Endothelial cell of umbilical vein (primary cell): ENCODE measurements around the gene CUZD1. TPM values are rescaled to one million over a fixed set of nuclear protein-coding genes. Genes with fewer than 3 reads are reported as not detected.
A peak's percentile ranks its signal among the peaks of the same experiment; 100 is the strongest.

ENCODE experiments used
- BruUV-seq: library from RNA; stranded (reverse); fragments of 400-500 nt; replicated peaks from 2 replicates; lab custom pipeline; 2021; lab: Mats Ljungman, UMichigan
- CTCF ChIA-PET: fragments of 300-600, 350-600 bp; sonication (Branson Sonifier 250); formaldehyde crosslinking; loops from one replicate; lab custom pipeline; 2021; ENCODE audit warnings: antibody characterized with exemption, inconsistent platforms; lab: Charles Lee
- POLR2A ChIA-PET: fragments of 300-600, 350-600 bp; sonication (Branson Sonifier 250); formaldehyde crosslinking; loops from one replicate; lab custom pipeline; 2021; ENCODE audit warnings: antibody characterized with exemption, inconsistent platforms; lab: Charles Lee
- DNase-seq: peaks from one replicate; pipeline ENCODE4 v3.0.0-alpha.2; 2011; ENCODE audit warnings: low read depth, low spot score
- FAIRE-seq: peaks from 2 replicates; lab custom pipeline; 2011; peaks lifted over from hg19 to GRCh38; lab: Jason Lieb, UNC
- H2AFZ ChIP-seq: 2 replicates; pipeline ENCODE4 v1.6.0; 2012; ENCODE audit warnings: low read depth, low read length, control low read depth, inconsistent platforms
- H3K27ac ChIP-seq: 2 replicates; pipeline ENCODE4 v1.5.1; 2011; ENCODE audit warnings: low read depth, mild to moderate bottlenecking, control low read depth, low read length, moderate library complexity; ENCODE audit not compliant: insufficient read depth
- H3K27me3 ChIP-seq, 2 experiments: 2 replicates each; pipeline versions ENCODE4 v1.6.0 to v1.6.1; 2011; ENCODE audit warnings: low read length in 2 of 2, mixed read lengths in 1 of 2; ENCODE audit not compliant: control insufficient read depth in 2 of 2, insufficient read depth in 2 of 2
- H3K36me3 ChIP-seq, 2 experiments: 2 replicates in 1 of 2; 3 replicates in 1 of 2; pipeline ENCODE4 v1.5.1; 2011; ENCODE audit warnings: low read length in 2 of 2, mild to moderate bottlenecking in 1 of 2, moderate library complexity in 1 of 2; ENCODE audit not compliant: control insufficient read depth in 2 of 2, insufficient read depth in 2 of 2; ENCODE audit errors: extremely low read depth in 1 of 2
- H3K4me1 ChIP-seq: 3 replicates; pipeline ENCODE4 v1.5.1; 2011; ENCODE audit warnings: mild to moderate bottlenecking, low read length; ENCODE audit not compliant: control insufficient read depth, insufficient read depth; ENCODE audit errors: extremely low read depth
- H3K4me2 ChIP-seq: 2 replicates; pipeline ENCODE4 v1.6.1; 2011; ENCODE audit warnings: low read length, control low read depth, mixed read lengths; ENCODE audit not compliant: insufficient read depth
- H3K4me3 ChIP-seq, 3 experiments: fragments of 200-600 bp in 1 of 3; sonication (generic), shearing (Covaris generic) in 1 of 3; replicated peaks in 1 of 3; 2 replicates each; pipeline ENCODE4 v1.5.1; 2011 to 2016; ENCODE audit warnings: control low read depth in 3 of 3, low read length in 3 of 3, mild to moderate bottlenecking in 2 of 3, inconsistent platforms in 1 of 3, low read depth in 1 of 3, moderate library complexity in 1 of 3; ENCODE audit not compliant: insufficient read depth in 1 of 3
- H3K79me2 ChIP-seq: 2 replicates; pipeline ENCODE4 v1.6.0; 2012; ENCODE audit warnings: low read length, inconsistent platforms; ENCODE audit not compliant: control insufficient read depth, insufficient read depth
- H3K9ac ChIP-seq: replicated peaks from 2 replicates; pipeline ENCODE3; 2011; ENCODE audit warnings: low read length, control low read depth; ENCODE audit not compliant: insufficient read depth; ENCODE audit errors: extremely low read depth
- H3K9me1 ChIP-seq: replicated peaks from 3 replicates; pipeline ENCODE4 v1.6.0; 2011; ENCODE audit warnings: mild to moderate bottlenecking, low read length; ENCODE audit not compliant: control insufficient read depth, insufficient read depth; ENCODE audit errors: extremely low read depth
- H3K9me3 ChIP-seq: replicated peaks from 2 replicates; pipeline ENCODE4 v1.5.1; 2012; ENCODE audit warnings: low read length, inconsistent platforms; ENCODE audit not compliant: control insufficient read depth, insufficient read depth
- H4K20me1 ChIP-seq: replicated peaks from 2 replicates; pipeline ENCODE3; 2011; ENCODE audit warnings: mild to moderate bottlenecking, low read length; ENCODE audit not compliant: control insufficient read depth, insufficient read depth; ENCODE audit errors: extremely low read depth
- EZH2 ChIP-seq: IDR thresholded peaks from 2 replicates; pipeline ENCODE4 v1.6.1; 2012; ENCODE audit warnings: borderline replicate concordance, low read depth, mild to moderate bottlenecking, moderate library complexity, low read length, inconsistent platforms; ENCODE audit not compliant: severe bottlenecking
- FOS ChIP-seq: IDR thresholded peaks from 2 replicates; pipeline ENCODE4 v1.6.1; 2011; ENCODE audit warnings: mild to moderate bottlenecking, low read length, moderate library complexity, borderline replicate concordance; ENCODE audit not compliant: insufficient read depth
- GATA2 ChIP-seq: IDR thresholded peaks from 2 replicates; pipeline ENCODE4 v1.7.0; 2011; ENCODE audit warnings: low read depth, mild to moderate bottlenecking, moderate library complexity, mixed read lengths, low read length; ENCODE audit not compliant: insufficient read length, insufficient read depth
- JUN ChIP-seq: IDR thresholded peaks from 2 replicates; pipeline ENCODE4 v1.6.1; 2011; ENCODE audit warnings: borderline replicate concordance, low read depth; ENCODE audit not compliant: insufficient read length, insufficient read depth
- MYC ChIP-seq: IDR thresholded peaks from one replicate; pipeline ENCODE4 v1.6.1; 2011; ENCODE audit warnings: mild to moderate bottlenecking, low read depth, low read length
- POLR2A ChIP-seq: IDR thresholded peaks from 2 replicates; pipeline ENCODE4 v1.6.1; 2012; ENCODE audit warnings: low read depth, mild to moderate bottlenecking, control low read depth, low read length
- POLR2AphosphoS5 ChIP-seq: IDR thresholded peaks from 2 replicates; pipeline ENCODE4 v1.6.1; 2012; ENCODE audit warnings: low read depth, mild to moderate bottlenecking, control low read depth, low read length, moderate library complexity; ENCODE audit not compliant: insufficient read depth
- dilution Hi-C: fragments of 300-500 bp; cut with MboI; formaldehyde crosslinking; loops from one replicate; pipeline ENCODE4 v1.15.0; 2019; ENCODE audit warnings: low sequenced_read_pairs; ENCODE audit not compliant: extremely low pct_ligation_motif_present
- intact Hi-C: fragments of 100-400 bp; cut with micrococcal nuclease; formaldehyde crosslinking; loops from one replicate; pipeline ENCODE4 v1.10.0; 2022
- polyA plus RNA-seq, 4 experiments: library from polyadenylated mRNA; depleted of rRNA in 3 of 4; stranded (reverse) in 3 of 4; unstranded in 1 of 4; fragments of >200 nt; gene quantifications; 2 replicates each; pipeline versions ENCODE4 v1.2.1 to v1.2.3, GENCODE V29; 2011 to 2012; ENCODE audit warnings: missing spikeins in 1 of 4
- total RNA-seq: library from RNA; stranded (reverse); gene quantifications from 2 replicates; pipeline ENCODE4 v1.2.3, GENCODE V29; 2021
- TF ChIP-seq, protein P1 (sequence below), 2 donors: IDR thresholded peaks; 1 replicate in 1 of 2; 2 replicates in 1 of 2; pipeline ENCODE4 v1.5.1; 2011; ENCODE audit warnings: low read length in 2 of 2, mild to moderate bottlenecking in 2 of 2, moderate library complexity in 2 of 2, control low read depth in 1 of 2, inconsistent platforms in 1 of 2, low read depth in 1 of 2; ENCODE audit not compliant: insufficient read depth in 1 of 2; ENCODE audit errors: extremely low read depth in 1 of 2
- TF ChIP-seq, protein P2 (sequence below): IDR thresholded peaks from 2 replicates; pipeline ENCODE4 v1.6.1; 2011; ENCODE audit not compliant: insufficient read depth, insufficient read length

CUZD1 gene
- total and polyA plus RNA-seq, 2 donors (not counting 3 experiments of a cell fraction or from before 2014, with no cell fraction given), result 1.1 to 1.4 TPM

DNA sequence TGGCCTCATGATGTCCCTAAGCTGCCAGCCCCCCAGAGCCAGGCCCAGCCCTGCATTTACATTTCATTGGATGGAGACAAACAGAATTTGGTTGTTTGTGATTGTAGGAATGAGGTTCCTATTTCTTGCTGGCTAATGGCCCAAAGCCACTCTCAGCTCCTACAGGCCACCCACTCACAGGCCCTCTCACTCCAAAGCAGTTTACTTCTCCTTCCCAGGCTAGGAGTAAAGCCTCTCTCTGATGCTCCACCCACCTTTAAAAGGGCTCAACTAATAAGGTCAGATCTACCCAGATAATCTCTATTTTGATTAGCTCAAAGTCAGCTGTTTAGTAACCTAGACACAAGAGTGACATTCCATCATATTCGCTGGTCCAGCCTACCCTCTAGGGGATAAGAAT is 11.2 kb upstream of the CUZD1 start:
- no peaks in the 10 kb centered on the region for H3K36me3 ChIP-seq
- no peak overlapping the region for H3K9ac ChIP-seq
- H3K27ac ChIP-seq, result no peak overlapping the region
- TF ChIP-seq POLR2AphosphoS5, result no peak
- dilution Hi-C loops, result no loop called here
- no peaks in the 10 kb centered on the region for H3K9me3 ChIP-seq
- H3K4me1 ChIP-seq, result peaks cover 52% of the 10 kb centered on the region
- no TSS peak for BruUV-seq
- ChIA-PET CTCF (no interaction called here), POLR2A (no interaction called here)
- H3K9me1 ChIP-seq, result no peaks in the 10 kb centered on the region
- intact Hi-C loops, result loop anchor here (10.0 kb wide), 1 partner anchor 362 kb away; no protein-coding TSS in a partner anchor
- FAIRE-seq, result no peak
- no peak for DNase-seq
- no peak overlapping the region for H3K4me3 ChIP-seq
- no peak overlapping the region for H2AFZ ChIP-seq
- H3K79me2 ChIP-seq, result peaks cover 50% of the 10 kb centered on the region
- H3K27me3 ChIP-seq, result no peaks in the 10 kb centered on the region
- H4K20me1 ChIP-seq, result no peaks in the 10 kb centered on the region
- H3K4me2 ChIP-seq, result no peak overlapping the region

- ChIA-PET CTCF (no interaction called here), POLR2A (no interaction called here)
- DNase-seq (no peak), FAIRE-seq (no peak)
- no peaks in the 10 kb centered on the region for H3K27me3 ChIP-seq
- no peak overlapping the region for H3K4me3 ChIP-seq
- H3K4me1 ChIP-seq, result peaks cover 53% of the 10 kb centered on the region
- no peak overlapping the region for H2AFZ ChIP-seq
- H3K9ac ChIP-seq, result no peak overlapping the region
- dilution Hi-C loops (no loop called here), intact Hi-C loops (loop anchor here (10.0 kb wide), 1 partner anchor 361 kb away; no protein-coding TSS in a partner anchor)
- H3K9me1 ChIP-seq, result no peaks in the 10 kb centered on the region
- H4K20me1 ChIP-seq, result no peaks in the 10 kb centered on the region
- H3K9me3 ChIP-seq, result no peaks in the 10 kb centered on the region
- H3K27ac ChIP-seq, result peak overlapping the region; percentile 1
- TF ChIP-seq POLR2A, result no peak
- TF ChIP-seq, protein P1, sequence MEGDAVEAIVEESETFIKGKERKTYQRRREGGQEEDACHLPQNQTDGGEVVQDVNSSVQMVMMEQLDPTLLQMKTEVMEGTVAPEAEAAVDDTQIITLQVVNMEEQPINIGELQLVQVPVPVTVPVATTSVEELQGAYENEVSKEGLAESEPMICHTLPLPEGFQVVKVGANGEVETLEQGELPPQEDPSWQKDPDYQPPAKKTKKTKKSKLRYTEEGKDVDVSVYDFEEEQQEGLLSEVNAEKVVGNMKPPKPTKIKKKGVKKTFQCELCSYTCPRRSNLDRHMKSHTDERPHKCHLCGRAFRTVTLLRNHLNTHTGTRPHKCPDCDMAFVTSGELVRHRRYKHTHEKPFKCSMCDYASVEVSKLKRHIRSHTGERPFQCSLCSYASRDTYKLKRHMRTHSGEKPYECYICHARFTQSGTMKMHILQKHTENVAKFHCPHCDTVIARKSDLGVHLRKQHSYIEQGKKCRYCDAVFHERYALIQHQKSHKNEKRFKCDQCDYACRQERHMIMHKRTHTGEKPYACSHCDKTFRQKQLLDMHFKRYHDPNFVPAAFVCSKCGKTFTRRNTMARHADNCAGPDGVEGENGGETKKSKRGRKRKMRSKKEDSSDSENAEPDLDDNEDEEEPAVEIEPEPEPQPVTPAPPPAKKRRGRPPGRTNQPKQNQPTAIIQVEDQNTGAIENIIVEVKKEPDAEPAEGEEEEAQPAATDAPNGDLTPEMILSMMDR (IDR thresholded peaks at IDR 0.05; ENCODE audit: extremely low read depth in 1 of 2, insufficient read depth in 1 of 2, low read depth in 1 of 2, low read length in 2 of 2), result no peak
- no peak for TF ChIP-seq GATA2
- no peak for TF ChIP-seq JUN
- TF ChIP-seq FOS, result no peak
- TF ChIP-seq, protein P2, sequence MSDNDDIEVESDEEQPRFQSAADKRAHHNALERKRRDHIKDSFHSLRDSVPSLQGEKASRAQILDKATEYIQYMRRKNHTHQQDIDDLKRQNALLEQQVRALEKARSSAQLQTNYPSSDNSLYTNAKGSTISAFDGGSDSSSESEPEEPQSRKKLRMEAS, result no peak
- no peak for TF ChIP-seq MYC
- TF ChIP-seq POLR2AphosphoS5, result no peak
- TF ChIP-seq EZH2, result no peak
- BruUV-seq, result no TSS peak
- H3K79me2 ChIP-seq, result peaks cover 50% of the 10 kb centered on the region
- no peak overlapping the region for H3K4me2 ChIP-seq
- no peaks in the 10 kb centered on the region for H3K36me3 ChIP-seq
Observed at GRCh38 chr10:122855745-122856144, 10.1 kb upstream of the CUZD1 start.
